Lung (tissue), 12 donors: ENCODE results near the gene EXOC6B. TPM values are rescaled to one million over a fixed set of nuclear protein-coding genes. Genes with fewer than 3 reads are reported as not detected.

Source experiments
- ATAC-seq: fragments of 200-7000 bp; cut with Tn5 transposase; one replicate; pipeline ENCODE4 v1.9.1; 2020; ENCODE audit warnings: moderate number of reproducible peaks; ENCODE audit not compliant: insufficient read depth, low FRiP score
- DNase-seq, 3 donors: peaks; one replicate each; pipeline ENCODE4 v3.0.0-alpha.2; 2013 to 2017
- H3K27ac ChIP-seq, 2 donors: one replicate each; pipeline ENCODE4 v1.5.1; 2013; ENCODE audit warnings: mild to moderate bottlenecking in 2 of 2, moderate library complexity in 2 of 2, control low read depth in 1 of 2, inconsistent platforms in 1 of 2, low read depth in 1 of 2, low read length in 1 of 2
- H3K27me3 ChIP-seq, 3 donors: one replicate each; pipeline ENCODE4 v1.5.1; 2013; ENCODE audit warnings: low read length in 2 of 3; ENCODE audit not compliant: control insufficient read depth in 3 of 3, insufficient read depth in 3 of 3
- H3K36me3 ChIP-seq, 4 donors: one replicate each; pipeline ENCODE4 v1.5.1; 2013; ENCODE audit warnings: low read length in 4 of 4, mild to moderate bottlenecking in 1 of 4, moderate library complexity in 1 of 4; ENCODE audit not compliant: control insufficient read depth in 4 of 4, insufficient read depth in 4 of 4
- H3K4me1 ChIP-seq, 5 donors: one replicate each; pipeline ENCODE4 v1.5.1; 2013; ENCODE audit warnings: low read length in 5 of 5, mild to moderate bottlenecking in 2 of 5, moderate library complexity in 1 of 5; ENCODE audit not compliant: control insufficient read depth in 5 of 5, insufficient read depth in 5 of 5
- H3K4me3 ChIP-seq: one replicate; pipeline ENCODE4 v1.5.1; 2013; ENCODE audit warnings: mild to moderate bottlenecking, control low read depth, moderate library complexity
- H3K9ac ChIP-seq, 2 donors: one replicate each; pipeline ENCODE4 v1.5.1; 2013; ENCODE audit warnings: low read length in 2 of 2, control low read depth in 1 of 2; ENCODE audit not compliant: insufficient read depth in 1 of 2
- H3K9me3 ChIP-seq, 4 donors: one replicate each; pipeline ENCODE4 v1.5.1; 2013; ENCODE audit warnings: low read length in 3 of 4, mild to moderate bottlenecking in 1 of 4, moderate library complexity in 1 of 4; ENCODE audit not compliant: control insufficient read depth in 4 of 4, insufficient read depth in 3 of 4
- CTCF ChIP-seq: IDR thresholded peaks from 2 replicates; pipeline ENCODE4 v1.5.1; 2012; ENCODE audit warnings: mild to moderate bottlenecking; ENCODE audit errors: control extremely low read depth, extremely low read depth
- WGBS, 2 donors: extraction: QIAGEN DNeasy Blood & Tissue Kit; methylation state at CpG; one replicate each; pipeline ENCODE4 v1.1.7; 2013; 5-methylcytosine and 5-hydroxymethylcytosine counted together
- polyA plus RNA-seq, 2 donors: library from polyadenylated mRNA; stranded (reverse); fragments of 200-250 nt; gene quantifications; one replicate each; pipeline ENCODE4 v1.2.1, GENCODE V29; 2013
- total RNA-seq, 2 donors: library from RNA; depleted of rRNA in 1 of 2; stranded (reverse); fragments of >200 nt in 1 of 2; gene quantifications; one replicate each; pipeline ENCODE4 v1.2.1, GENCODE V29; 2014 to 2021
- donor health status: control.
- donor health status: control.
- donor health status: Bipolar disorder and iron deficiency.
- donor health status: healthy.
- donor health status: DM: yes; HTN: yes; CAD: no.

EXOC6B gene
- total and polyA plus RNA-seq, 4 donors, result 3.3 to 46.0 (median 12.7) TPM

GRCh38 chr2:72349016-72349415 is 476.8 kb downstream of the EXOC6B start:
- WGBS, 2 donors, result 62 to 75% methylated on average over 3 of the region's 3 CpGs
- Histone ChIP-seq H3K27me3 (no peaks in the 10 kb centered on the region), H3K36me3 (peaks cover 0 to under 1% (median 0%) of the 10 kb centered on the region in 4 donors), H3K27ac (no peak overlapping the region), H3K4me3 (no peak overlapping the region), H3K9me3 (peaks cover 0 to 6% (median 1%) of the 10 kb centered on the region in 4 donors), H3K9ac (no peak overlapping the region), H3K4me1 (peaks cover 0 to 5% (median 0%) of the 10 kb centered on the region in 5 donors)
- TF ChIP-seq CTCF, result no peak
- ATAC-seq (no peak), DNase-seq (no peak)

GRCh38 chr2:72347081-72347480 is 478.8 kb downstream of the EXOC6B start:
- DNase-seq, result no peak
- ATAC-seq, result no peak
- no peak overlapping the region for H3K4me3 ChIP-seq

GRCh38 chr2:72341639-72342038 is 484.2 kb downstream of the EXOC6B start:
- ATAC-seq, result no peak

More at GRCh38 chr2:72347081-72347480, 478.8 kb downstream of the EXOC6B start:
- Histone ChIP-seq H3K4me1 (peaks cover 0 to 5% (median 0%) of the 10 kb centered on the region in 5 donors), H3K36me3 (no peaks in the 10 kb centered on the region), H3K9ac (no peak overlapping the region), H3K27ac (no peak overlapping the region), H3K9me3 (peaks cover 0 to 9% (median 1%) of the 10 kb centered on the region in 4 donors), H3K27me3 (no peaks in the 10 kb centered on the region)
- WGBS, 2 donors, result 92 to 94% methylated on average over 1 of the region's 1 CpG
- TF ChIP-seq CTCF, result no peak

More at GRCh38 chr2:72341639-72342038, 484.2 kb downstream of the EXOC6B start:
- Histone ChIP-seq H3K27ac (no peak overlapping the region), H3K9me3 (peaks cover 0 to 9% (median 1%) of the 10 kb centered on the region in 4 donors), H3K36me3 (no peaks in the 10 kb centered on the region), H3K4me1 (no peaks in the 10 kb centered on the region), H3K4me3 (no peak overlapping the region), H3K27me3 (no peaks in the 10 kb centered on the region), H3K9ac (no peak overlapping the region)
- no peak for TF ChIP-seq CTCF
- DNase-seq, result no peak
- WGBS, 2 donors, result 92 to 97% methylated on average over 1 of the region's 1 CpG
